Fibroblast of peridontal ligament (primary cell): ENCODE data around the gene KRTDAP.

Source experiments
- DNase-seq: peaks from one replicate; pipeline ENCODE4 v3.0.0-alpha.2; 2010; ENCODE audit errors: extremely low read depth

The KRTDAP gene, protein sequence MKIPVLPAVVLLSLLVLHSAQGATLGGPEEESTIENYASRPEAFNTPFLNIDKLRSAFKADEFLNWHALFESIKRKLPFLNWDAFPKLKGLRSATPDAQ

DNA sequence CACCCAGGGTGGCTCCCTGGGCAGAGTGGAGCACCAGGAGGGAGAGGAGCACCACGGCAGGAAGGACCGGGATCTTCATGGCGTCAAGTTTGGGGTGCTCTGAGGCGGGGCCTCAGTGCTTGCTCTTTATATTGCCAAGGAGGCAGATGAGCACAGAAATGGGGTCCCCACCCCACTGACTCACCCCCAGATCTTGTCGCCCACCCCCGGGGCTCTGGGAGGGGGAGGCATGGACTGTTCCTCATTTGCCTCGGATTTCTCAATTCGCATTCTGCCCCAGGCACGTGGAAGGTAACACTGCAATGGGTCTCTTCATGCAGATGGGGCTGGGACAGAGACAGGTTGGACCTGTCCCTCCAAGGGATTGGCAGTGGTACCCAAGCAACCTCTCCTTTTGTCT, at the start of gene KRTDAP:
Gene KRTDAP, minus strand, starts transcription at position 101 of the 400 bp plus-strand sequence. Its CDS starts 22 bp downstream, at position 79.
- DNase-seq, result no peak

DNA sequence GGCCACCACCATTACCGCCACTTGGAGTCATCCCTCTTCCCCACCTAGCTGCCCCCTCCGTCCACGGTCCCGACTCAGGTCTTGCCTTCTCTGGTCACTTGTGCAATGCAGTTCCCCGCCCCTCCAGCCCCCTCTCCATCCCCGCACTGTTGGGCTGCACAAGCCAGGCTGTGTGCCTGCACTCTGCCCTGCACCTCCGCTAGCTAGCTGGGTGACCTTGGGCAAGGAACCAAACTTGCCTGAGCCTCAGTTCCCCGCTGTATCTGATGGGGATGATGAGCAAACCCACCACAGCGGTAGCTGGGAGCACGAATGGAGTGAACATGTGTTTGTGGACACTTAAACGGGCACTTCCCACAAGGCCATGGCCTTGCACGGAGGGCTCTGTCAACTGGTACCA, 49.6 kb upstream of the KRTDAP start:
- no peak for DNase-seq

DNA sequence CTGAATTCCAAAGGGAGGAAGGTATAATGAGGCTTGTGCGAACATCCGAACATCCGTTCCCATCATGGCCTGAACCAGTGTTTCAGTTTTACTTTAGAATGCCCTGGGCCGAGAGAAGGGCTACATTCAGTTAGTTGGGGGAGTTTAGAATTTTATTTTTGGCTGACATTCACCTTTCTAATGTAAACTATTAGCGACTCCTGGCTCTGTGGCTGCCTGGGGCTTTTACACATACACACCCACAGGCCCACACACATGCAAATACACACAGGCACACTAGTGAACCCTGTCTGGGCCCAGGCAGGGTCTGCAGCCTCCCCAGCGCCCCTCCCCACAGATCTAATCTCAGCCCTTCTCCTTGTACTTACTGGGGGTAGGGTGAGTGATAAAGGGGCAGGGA, 49.0 kb upstream of the KRTDAP start:
- DNase-seq, result no peak

DNA sequence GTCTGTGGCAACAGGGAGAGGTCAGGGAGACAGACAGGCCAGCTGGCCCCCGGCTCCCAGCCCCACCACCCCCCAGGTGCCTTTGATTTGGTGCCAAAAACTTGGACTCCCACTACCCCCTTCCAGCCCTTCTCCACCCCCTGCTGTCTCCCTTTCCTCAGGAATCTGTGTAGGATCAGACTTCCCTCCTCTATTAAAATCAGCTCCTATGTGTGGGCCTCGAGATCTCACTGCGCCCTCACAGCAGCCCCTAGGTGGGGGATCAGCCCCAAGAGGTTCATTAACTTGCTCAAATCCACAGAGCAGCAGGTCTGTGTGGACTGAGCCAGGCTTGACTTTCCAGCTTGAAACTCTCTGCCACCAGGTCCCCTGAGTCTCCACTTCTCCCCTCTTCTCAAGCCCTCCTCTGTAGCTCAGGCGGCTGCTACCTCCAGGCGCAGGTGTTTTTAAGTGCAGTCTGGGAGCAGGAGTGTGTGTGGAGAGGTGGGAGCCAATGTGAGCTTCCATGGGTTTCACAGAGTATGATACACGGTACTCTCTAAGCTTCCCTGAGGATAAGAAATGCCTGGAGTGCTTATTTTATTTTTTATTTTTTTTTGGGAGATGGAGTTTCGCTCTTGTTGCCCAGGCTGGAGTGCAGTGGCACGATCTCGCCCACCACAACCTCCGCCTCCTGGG, 44.7 kb upstream of the KRTDAP start:
- DNase-seq, result no peak

DNA sequence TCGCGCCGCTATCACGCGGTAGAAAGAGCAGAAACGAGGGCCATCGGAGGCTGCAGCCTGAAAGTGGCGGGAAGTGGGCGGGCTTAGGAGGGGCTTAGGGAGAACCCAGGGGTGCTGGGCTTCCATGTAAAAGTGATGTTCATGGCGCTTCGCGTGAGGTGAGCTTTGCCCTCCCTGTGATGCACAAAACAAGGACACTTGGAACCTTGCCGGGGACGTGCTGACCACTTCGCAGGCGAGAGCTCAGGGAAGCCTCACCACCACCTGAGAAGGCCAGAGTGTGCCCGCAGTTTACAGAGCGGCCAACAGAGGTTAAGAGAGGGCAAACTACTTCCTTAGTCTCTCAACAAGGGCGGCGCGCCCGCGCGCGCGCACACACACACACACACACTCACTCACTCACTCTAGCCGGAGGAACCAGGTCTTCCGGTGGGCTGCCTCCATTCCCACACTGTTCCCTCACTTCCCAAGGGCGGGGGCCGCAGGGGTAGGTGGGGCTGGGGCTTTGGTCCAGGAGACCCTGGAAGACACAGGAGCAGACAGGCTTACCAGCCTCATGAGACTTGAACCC, 43.6 kb upstream of the KRTDAP start:
- DNase-seq, result peak; percentile 31

DNA sequence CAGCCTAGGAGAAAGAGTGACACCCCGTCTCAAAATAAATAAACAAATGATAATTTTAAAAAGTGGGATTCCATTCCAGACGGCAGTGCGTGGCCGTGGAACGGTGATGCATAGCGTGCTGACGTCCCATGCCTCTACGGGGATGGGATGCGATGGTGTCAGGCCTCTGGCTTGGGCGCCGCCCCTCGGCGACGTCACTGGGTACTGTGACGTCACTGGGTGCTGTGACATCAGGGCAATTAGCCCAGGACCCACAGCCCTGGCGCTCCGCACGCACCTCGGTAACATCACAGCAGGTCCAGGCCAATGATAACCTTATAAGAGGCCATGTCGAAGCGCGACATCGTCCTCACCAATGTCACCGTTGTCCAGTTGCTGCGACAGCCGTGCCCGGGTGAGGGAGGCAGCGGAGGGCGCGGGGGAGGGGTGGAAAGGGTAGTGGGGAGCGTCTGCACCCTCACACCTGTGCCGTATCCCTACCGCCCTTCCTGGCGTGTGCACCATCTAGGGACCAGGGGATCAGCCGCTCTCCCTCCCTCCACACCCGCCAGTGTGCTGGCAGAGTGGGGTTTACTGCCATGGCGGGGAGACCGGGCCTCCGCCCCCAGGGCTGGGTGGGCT, 43.0 kb upstream of the KRTDAP start, which contains the start of gene GAPDHS:
Gene GAPDHS, plus strand, starts transcription at position 256 of the 621 bp plus-strand sequence. Its CDS starts 72 bp downstream, at position 328.
- DNase-seq, result no peak

DNA sequence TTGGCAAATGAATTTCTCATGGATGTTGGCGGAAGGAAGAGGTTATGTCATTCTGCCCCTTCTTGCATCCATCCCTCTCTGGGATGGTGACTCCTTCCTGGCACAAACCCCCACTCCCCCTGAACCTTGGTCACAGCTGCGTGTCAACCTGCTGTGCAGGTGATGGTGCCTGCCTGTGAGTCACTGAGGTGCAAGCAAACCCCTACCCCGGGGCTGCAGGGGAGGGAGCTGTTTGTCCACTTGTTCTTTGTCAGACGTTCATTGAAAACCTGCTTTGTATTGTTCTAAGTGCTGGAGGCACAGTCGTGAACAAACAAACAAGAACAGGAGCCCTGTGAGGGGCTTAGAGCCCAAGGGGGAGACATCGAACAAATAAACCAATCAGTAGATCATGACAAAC, 41.0 kb upstream of the KRTDAP start:
- no peak for DNase-seq

DNA sequence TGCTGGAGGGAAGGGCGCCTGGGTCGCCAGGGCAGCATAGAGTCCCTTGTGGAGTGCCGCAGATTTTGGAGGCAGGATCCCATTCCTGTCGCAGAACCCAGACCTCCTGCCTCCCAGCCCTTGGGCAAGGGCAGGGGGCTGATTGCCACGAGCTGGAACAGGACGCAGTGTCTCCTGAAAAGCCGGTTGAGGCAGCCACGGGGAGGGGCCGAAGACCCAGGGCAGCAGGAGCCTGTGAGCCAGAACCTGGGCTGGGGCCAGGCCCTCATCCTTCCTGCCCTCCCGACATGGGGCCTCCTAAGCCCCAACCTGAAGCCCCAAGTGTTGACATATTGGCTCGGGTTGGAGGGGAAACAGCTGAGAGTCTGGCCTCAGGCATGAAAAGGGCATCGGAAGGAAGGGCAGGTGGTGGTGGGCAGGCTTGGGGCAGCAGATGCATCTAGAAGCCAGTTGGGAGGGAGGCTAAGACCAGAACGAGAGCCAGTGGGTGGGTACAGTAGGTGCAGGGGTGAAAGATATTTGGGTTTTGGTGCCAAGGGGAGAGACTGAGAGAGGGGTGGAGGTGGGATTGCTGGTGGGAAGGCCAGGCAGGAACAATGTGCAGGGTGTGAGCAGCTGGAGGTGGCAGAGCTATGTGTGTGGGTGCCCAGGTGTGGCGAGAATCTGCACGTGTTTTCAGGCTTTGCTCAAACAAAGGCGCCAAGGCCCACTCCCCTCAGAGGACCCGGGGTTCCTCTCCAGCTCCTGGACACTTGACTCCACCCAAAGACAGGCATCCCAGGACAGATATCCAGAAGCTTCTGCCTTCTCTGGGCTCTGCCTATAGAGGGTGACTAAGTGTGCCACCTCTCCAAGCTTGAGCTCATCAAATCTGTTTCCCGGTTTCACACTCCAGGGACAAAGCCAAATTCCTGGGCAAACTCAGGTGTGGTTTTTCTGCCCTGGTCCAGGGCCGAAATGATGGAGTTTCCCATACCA, 39.3 kb upstream of the KRTDAP start:
- no peak for DNase-seq

DNA sequence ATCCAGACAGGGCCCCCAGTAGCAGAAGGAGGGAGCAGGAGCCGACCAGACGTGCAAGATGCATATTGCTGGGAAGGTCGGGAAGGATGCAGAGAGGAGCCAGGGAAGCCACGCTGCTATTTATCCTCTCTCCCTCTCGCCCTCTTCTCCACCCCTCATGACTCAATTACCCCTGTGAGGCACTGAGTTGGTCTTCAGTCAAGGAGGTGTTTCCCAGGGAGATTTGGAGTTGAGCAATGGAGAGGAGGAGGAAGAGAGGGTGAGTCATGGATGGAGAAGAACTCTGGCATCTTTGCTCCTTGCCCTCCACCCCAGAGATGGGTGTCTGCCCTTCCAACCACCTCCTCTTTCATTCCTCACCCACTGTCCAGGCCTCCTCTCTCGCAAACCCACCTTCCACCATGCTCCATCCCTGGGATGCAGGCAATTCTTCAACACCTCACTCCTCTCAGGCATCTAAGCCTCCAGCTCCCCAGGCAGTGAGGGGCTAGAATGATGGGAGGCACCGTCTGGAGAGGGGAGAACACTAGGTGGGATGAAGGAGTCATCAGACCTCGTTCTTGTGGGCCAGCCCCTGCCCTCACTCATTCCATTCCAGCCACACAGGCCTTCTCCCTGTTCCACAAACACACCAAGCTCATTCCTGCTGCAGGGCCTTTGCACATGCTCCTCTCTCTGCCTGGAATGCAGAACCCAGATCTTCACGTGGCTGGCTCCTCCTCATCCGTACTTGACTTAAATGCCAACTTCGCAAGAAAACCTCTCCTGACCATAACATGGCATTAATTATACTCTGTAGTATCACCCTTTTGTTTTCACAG, 38.2 kb upstream of the KRTDAP start, which contains the start of gene SBSN:
Gene SBSN, minus strand, starts transcription at position 94 of the 821 bp plus-strand sequence. Its CDS starts 30 bp downstream, at position 64.
- peak; percentile 72 for DNase-seq

DNA sequence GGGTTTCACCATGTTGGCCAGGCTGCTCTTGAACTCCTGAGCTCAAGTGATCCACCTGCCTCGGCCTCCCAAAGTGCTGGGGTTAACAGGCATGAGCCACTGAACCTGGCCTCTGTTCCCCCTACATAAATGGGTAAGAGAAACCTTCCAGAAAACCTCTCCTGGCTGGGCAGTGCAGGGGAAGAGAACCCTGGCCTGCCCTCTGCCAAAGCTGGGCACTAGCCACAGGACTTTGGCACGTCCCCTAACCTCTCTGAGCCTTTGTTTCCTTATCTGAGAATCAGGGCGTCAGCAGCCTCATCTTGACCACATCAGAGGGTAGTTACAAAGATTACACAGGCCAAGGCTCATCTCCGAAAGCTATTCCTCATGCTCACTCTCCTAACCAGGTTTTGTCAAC, 35.6 kb upstream of the KRTDAP start:
- DNase-seq, result no peak

DNA sequence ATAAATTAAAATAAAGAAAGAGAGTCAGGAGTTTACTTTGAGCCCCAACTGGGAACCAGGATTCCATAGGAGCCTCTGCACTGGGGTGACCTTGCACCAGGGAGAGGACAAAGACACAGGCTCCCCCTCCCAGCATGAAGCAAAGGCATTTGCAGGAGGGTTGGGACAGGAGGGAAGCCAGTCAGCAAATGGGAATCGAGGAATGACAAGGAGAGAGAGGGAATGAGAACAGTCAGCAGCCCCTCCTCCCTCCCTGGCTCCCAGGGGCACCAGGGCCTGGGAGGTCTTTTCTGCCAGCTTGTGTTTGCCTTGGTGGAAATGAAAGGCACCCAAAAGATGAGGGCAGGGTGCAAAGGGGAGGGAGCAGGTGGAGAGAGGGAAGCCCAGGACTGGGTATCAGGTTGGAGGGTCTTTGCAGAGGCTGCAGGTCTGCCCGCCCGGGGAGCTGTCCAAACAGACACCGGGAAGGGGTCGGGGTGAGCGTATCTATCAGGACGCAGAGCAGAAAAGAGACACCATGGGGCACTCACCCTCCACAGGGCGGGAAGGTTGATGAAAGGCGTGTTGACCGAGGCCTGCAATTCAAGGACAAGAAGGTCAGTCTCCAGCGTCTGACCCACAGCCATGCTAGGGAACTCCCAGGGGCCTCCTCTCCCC, 34.0 kb upstream of the KRTDAP start:
- no peak for DNase-seq

DNA sequence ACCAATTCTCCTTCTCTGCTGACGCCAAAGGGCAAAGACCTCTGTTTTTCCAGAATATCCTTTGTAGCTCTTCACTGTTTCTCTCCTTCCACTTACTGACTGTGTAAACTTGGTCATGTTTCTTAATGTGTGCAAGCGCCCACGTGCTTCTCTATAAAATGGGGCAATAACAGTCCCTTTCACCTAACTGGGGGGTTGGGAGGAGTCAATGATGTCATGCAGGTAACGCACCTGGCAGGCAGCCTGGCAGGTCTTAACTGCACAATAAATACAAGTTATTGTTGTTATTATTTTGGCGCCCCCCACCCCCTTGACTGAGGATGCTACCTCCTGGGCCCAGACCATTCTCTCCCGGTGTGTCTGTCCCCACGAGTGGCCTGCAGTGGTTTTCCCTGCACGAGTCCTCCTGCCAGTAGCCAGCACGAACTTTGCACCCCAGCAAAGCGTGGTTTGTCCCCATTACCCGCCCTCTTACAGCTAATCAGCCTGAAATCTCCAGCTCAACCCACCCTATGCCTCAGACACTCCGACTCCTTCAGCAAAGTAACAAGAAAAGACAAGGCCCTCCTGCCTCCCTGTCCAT, 32.6 kb upstream of the KRTDAP start:
- no peak for DNase-seq

DNA sequence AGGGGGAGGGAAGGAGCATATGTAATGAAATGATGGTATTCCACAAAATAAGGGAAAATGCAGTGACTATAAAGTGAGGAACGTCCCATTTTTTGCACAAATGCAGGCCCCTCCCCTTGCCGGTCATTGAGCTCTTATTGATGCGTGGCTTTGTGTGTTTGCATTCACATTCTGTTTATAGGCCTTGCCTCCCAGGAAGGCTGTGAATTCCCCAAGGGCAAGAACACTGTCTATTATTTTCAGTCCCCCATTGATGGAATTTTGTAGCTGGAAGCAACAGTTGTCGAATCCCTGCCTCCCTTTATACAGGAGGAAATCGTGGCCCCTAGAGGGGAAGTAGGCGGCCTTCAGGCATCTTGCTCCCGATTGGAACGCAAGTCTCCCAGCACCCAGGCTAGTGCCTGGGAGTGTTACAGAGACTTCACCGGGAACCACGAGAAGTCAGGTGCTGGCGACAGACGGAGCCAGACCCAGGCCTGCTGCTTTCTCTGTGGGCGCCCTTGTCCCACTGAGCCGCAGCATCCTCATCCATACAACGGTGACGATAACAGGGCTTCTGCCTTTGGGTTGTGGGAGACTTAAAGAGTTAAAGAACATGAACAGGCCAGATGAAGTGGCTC, 31.0 kb upstream of the KRTDAP start:
- DNase-seq, result no peak

DNA sequence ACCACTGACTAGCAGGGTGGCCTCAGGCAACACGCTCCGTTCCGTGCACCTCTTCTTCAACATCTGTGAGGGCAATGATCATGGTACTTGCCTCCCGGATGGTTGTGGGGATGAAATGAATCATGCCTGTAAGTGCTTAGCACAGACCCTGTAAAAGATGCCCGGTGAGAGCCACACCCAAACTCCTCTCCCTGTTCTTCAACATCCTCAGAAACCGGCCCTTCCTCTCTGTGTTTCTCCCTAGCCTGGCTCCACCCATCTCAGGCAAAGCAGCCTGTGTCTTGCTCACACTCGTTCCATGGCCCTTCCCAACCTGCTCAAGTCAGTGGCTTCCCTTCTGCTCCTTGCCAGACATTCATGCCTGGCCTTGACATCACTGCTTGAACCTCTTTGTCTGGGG, 29.0 kb upstream of the KRTDAP start:
- peak; percentile 21 for DNase-seq

DNA sequence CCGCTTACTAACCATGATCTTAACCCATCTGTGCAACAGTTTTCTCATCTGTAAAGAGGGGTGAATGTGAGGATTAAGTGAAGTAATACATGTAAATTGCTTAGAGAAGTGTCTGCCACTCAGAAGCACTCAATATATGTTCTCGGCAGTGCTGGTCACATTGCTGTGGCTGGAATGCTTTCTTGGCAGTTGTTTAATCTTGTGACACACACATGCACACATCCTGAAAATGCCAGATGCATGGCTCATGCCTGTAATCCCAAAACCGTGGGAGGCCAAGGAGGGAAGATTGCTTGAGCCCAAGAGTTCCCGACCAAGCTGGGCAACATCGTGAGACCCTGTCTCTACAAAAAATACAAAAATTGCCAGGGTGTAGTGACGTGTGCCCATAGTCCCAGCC, 28.0 kb upstream of the KRTDAP start:
- peak; percentile 97 for DNase-seq

DNA sequence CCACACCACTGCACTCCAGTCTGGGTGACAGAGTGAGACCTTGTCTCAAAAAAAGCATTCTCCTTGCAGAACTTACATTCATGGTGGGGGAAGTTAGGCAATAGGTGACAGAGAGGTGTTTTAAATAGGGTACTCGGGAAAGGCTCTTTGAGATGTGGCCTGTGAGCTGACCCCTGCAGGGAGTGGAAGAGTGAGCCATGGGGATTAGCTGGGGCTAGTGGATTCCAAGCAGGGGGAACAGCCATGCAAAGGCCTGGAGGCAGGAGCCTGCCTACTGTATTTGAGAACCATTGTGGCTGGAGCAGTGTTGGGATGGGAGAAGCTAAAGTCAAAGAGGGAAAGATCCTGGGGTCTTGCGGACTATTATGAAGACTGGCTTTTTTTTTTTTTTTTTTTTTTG, 27.1 kb upstream of the KRTDAP start:
- no peak for DNase-seq

DNA sequence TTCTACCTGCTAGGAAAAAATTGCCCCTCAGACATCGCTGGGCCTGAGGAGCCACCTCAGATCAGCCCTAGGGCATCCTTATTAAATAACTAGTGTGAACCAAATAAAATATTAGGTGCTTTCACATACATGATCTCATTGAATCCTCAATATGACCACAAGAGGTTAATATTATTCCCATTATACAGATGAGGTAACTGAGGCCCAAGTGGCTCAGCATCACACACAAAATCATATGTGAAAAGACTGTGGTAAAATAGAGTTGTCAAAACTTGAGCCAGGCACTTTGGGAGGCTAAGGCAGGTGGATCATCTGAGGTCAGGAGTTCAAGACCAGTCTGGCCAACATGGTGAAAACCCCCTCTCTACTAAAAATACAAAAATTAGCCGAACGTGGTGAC, 26.0 kb upstream of the KRTDAP start:
- no peak for DNase-seq

DNA sequence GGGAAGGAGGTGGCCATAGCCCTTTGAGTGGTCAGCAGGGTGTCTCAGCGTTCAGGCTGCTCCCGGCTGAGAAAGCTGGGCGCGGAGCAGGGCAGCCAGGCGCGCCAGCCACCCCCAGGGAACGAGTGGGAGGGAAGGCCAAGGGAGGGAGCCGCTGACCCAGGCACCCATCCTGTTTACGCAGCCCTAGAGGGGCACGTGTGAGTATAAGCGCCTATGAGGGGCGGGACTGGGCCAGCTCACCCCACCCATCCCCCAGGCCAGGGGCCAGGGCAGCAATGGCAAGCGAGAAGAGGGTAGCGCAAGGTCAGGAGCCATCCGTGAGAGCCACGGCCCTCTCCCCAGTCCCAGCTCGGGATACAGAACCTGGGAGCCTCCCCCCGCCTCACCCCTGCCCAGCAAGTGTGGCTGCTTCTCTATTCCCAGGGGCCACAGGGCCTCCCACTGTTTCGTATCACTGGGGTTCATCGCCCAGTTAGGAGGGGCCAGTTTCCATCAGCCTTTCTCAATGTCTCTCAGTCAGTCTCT, 24.1 kb upstream of the KRTDAP start:
- DNase-seq, result peak; percentile 12

DNA sequence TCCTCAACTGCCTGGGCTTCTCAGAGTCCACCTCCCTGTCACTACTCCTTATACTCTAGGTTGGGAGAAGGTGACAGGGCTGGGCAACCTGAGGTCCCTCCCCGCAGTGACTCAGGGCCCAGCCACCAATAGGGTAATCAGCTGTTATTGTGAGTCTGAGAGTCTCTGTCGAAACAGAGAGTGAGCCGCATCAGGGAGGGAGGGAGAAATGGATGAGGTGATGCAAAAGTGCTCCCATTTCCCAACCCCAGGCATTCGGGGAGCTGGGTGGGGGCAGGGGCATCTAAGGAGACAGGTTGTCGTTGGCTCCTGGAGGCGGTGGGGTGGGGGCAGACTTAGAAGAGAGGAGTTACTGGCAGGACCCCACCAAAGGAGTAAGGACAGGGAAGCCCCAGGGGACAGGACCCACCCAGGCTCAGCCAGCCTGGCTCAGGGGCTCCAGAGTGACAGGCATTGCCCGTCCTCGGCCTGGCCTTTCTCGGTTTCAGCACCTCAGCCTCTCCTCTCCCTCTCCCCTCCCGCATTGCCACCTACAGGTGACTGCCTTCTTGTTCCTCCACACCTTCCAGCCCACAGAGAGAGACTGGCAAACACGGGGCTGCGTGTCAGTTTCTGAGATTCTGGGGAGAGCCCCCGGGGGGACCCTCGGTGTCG, 23.5 kb upstream of the KRTDAP start, which contains the start of gene DMKN:
Gene DMKN, minus strand, starts transcription at position 22 of the 654 bp plus-strand sequence. CDS start 174 bp downstream, outside the sequence.
- peak; percentile 55 for DNase-seq
